Endothelial cell of umbilical vein (primary cell): ENCODE results near the gene ANKS1B. TPM values are rescaled to one million over a fixed set of nuclear protein-coding genes. Genes with fewer than 3 reads are reported as not detected.

ENCODE experiments used
- BruUV-seq: library from RNA; stranded (reverse); fragments of 400-500 nt; replicated peaks from 2 replicates; lab custom pipeline; 2021; lab: Mats Ljungman, UMichigan
- CTCF ChIA-PET: fragments of 300-600, 350-600 bp; sonication (Branson Sonifier 250); formaldehyde crosslinking; loops from one replicate; lab custom pipeline; 2021; ENCODE audit warnings: antibody characterized with exemption, inconsistent platforms; lab: Charles Lee
- POLR2A ChIA-PET: fragments of 300-600, 350-600 bp; sonication (Branson Sonifier 250); formaldehyde crosslinking; loops from one replicate; lab custom pipeline; 2021; ENCODE audit warnings: antibody characterized with exemption, inconsistent platforms; lab: Charles Lee
- DNase-seq: peaks from one replicate; pipeline ENCODE4 v3.0.0-alpha.2; 2011; ENCODE audit warnings: low read depth, low spot score
- FAIRE-seq: peaks from 2 replicates; lab custom pipeline; 2011; peaks lifted over from hg19 to GRCh38; lab: Jason Lieb, UNC
- H2AFZ ChIP-seq: 2 replicates; pipeline ENCODE4 v1.6.0; 2012; ENCODE audit warnings: low read depth, low read length, control low read depth, inconsistent platforms
- H3K27ac ChIP-seq: 2 replicates; pipeline ENCODE4 v1.5.1; 2011; ENCODE audit warnings: low read depth, mild to moderate bottlenecking, control low read depth, low read length, moderate library complexity; ENCODE audit not compliant: insufficient read depth
- H3K27me3 ChIP-seq, 2 experiments: 2 replicates each; pipeline versions ENCODE4 v1.6.0 to v1.6.1; 2011; ENCODE audit warnings: low read length in 2 of 2, mixed read lengths in 1 of 2; ENCODE audit not compliant: control insufficient read depth in 2 of 2, insufficient read depth in 2 of 2
- H3K36me3 ChIP-seq, 2 experiments: 2 replicates in 1 of 2; 3 replicates in 1 of 2; pipeline ENCODE4 v1.5.1; 2011; ENCODE audit warnings: low read length in 2 of 2, mild to moderate bottlenecking in 1 of 2, moderate library complexity in 1 of 2; ENCODE audit not compliant: control insufficient read depth in 2 of 2, insufficient read depth in 2 of 2; ENCODE audit errors: extremely low read depth in 1 of 2
- H3K4me1 ChIP-seq: 3 replicates; pipeline ENCODE4 v1.5.1; 2011; ENCODE audit warnings: mild to moderate bottlenecking, low read length; ENCODE audit not compliant: control insufficient read depth, insufficient read depth; ENCODE audit errors: extremely low read depth
- H3K4me2 ChIP-seq: 2 replicates; pipeline ENCODE4 v1.6.1; 2011; ENCODE audit warnings: low read length, control low read depth, mixed read lengths; ENCODE audit not compliant: insufficient read depth
- H3K4me3 ChIP-seq, 3 experiments: fragments of 200-600 bp in 1 of 3; sonication (generic), shearing (Covaris generic) in 1 of 3; replicated peaks in 1 of 3; 2 replicates each; pipeline ENCODE4 v1.5.1; 2011 to 2016; ENCODE audit warnings: control low read depth in 3 of 3, low read length in 3 of 3, mild to moderate bottlenecking in 2 of 3, inconsistent platforms in 1 of 3, low read depth in 1 of 3, moderate library complexity in 1 of 3; ENCODE audit not compliant: insufficient read depth in 1 of 3
- H3K79me2 ChIP-seq: 2 replicates; pipeline ENCODE4 v1.6.0; 2012; ENCODE audit warnings: low read length, inconsistent platforms; ENCODE audit not compliant: control insufficient read depth, insufficient read depth
- H3K9ac ChIP-seq: replicated peaks from 2 replicates; pipeline ENCODE3; 2011; ENCODE audit warnings: low read length, control low read depth; ENCODE audit not compliant: insufficient read depth; ENCODE audit errors: extremely low read depth
- H3K9me1 ChIP-seq: replicated peaks from 3 replicates; pipeline ENCODE4 v1.6.0; 2011; ENCODE audit warnings: mild to moderate bottlenecking, low read length; ENCODE audit not compliant: control insufficient read depth, insufficient read depth; ENCODE audit errors: extremely low read depth
- H3K9me3 ChIP-seq: replicated peaks from 2 replicates; pipeline ENCODE4 v1.5.1; 2012; ENCODE audit warnings: low read length, inconsistent platforms; ENCODE audit not compliant: control insufficient read depth, insufficient read depth
- H4K20me1 ChIP-seq: replicated peaks from 2 replicates; pipeline ENCODE3; 2011; ENCODE audit warnings: mild to moderate bottlenecking, low read length; ENCODE audit not compliant: control insufficient read depth, insufficient read depth; ENCODE audit errors: extremely low read depth
- CTCF ChIP-seq, 2 donors: IDR thresholded peaks; 1 replicate in 1 of 2; 2 replicates in 1 of 2; pipeline ENCODE4 v1.5.1; 2011; ENCODE audit warnings: low read length in 2 of 2, mild to moderate bottlenecking in 2 of 2, moderate library complexity in 2 of 2, control low read depth in 1 of 2, inconsistent platforms in 1 of 2, low read depth in 1 of 2; ENCODE audit not compliant: insufficient read depth in 1 of 2; ENCODE audit errors: extremely low read depth in 1 of 2
- EZH2 ChIP-seq: IDR thresholded peaks from 2 replicates; pipeline ENCODE4 v1.6.1; 2012; ENCODE audit warnings: borderline replicate concordance, low read depth, mild to moderate bottlenecking, moderate library complexity, low read length, inconsistent platforms; ENCODE audit not compliant: severe bottlenecking
- JUN ChIP-seq: IDR thresholded peaks from 2 replicates; pipeline ENCODE4 v1.6.1; 2011; ENCODE audit warnings: borderline replicate concordance, low read depth; ENCODE audit not compliant: insufficient read length, insufficient read depth
- MAX ChIP-seq: IDR thresholded peaks from 2 replicates; pipeline ENCODE4 v1.6.1; 2011; ENCODE audit not compliant: insufficient read depth, insufficient read length
- POLR2A ChIP-seq: IDR thresholded peaks from 2 replicates; pipeline ENCODE4 v1.6.1; 2012; ENCODE audit warnings: low read depth, mild to moderate bottlenecking, control low read depth, low read length
- dilution Hi-C: fragments of 300-500 bp; cut with MboI; formaldehyde crosslinking; loops from one replicate; pipeline ENCODE4 v1.15.0; 2019; ENCODE audit warnings: low sequenced_read_pairs; ENCODE audit not compliant: extremely low pct_ligation_motif_present
- intact Hi-C: fragments of 100-400 bp; cut with micrococcal nuclease; formaldehyde crosslinking; loops from one replicate; pipeline ENCODE4 v1.10.0; 2022
- polyA plus RNA-seq, 4 experiments: library from polyadenylated mRNA; depleted of rRNA in 3 of 4; stranded (reverse) in 3 of 4; unstranded in 1 of 4; fragments of >200 nt; gene quantifications; 2 replicates each; pipeline versions ENCODE4 v1.2.1 to v1.2.3, GENCODE V29; 2011 to 2012; ENCODE audit warnings: missing spikeins in 1 of 4
- total RNA-seq: library from RNA; stranded (reverse); gene quantifications from 2 replicates; pipeline ENCODE4 v1.2.3, GENCODE V29; 2021

ANKS1B gene
- total and polyA plus RNA-seq, 2 donors (not counting 3 experiments of a cell fraction or from before 2014, with no cell fraction given) = 0.15 to 0.38 TPM

- Histone ChIP-seq H3K4me1 (no peaks in the 10 kb centered on the region), H3K4me3 (no peak overlapping the region), H3K9me1 (peaks cover 2% of the 10 kb centered on the region), H4K20me1 (no peaks in the 10 kb centered on the region), H3K27ac (no peak overlapping the region), H2AFZ (no peak overlapping the region), H3K27me3 (peaks cover 32 to 48% of the 10 kb centered on the region in 2 experiments), H3K9me3 (no peaks in the 10 kb centered on the region), H3K9ac (no peak overlapping the region), H3K36me3 (no peaks in the 10 kb centered on the region), H3K4me2 (no peak overlapping the region), H3K79me2 (no peaks in the 10 kb centered on the region)
- no peak for FAIRE-seq
- intact Hi-C loops (no loop called here), dilution Hi-C loops (no loop called here)
- CTCF ChIA-PET = interaction anchor here (0.9 kb wide), 1 partner anchor 156 kb away, joined by 3 read pairs; no protein-coding TSS in a partner anchor
- DNase-seq = no peak
- POLR2A ChIA-PET = interaction anchor here (0.6 kb wide), 1 partner anchor 304 kb away, joined by 3 read pairs; no protein-coding TSS in a partner anchor
- BruUV-seq = no TSS peak
- TF ChIP-seq CTCF (IDR thresholded peaks at IDR 0.05; ENCODE audit: extremely low read depth in 1 of 2, insufficient read depth in 1 of 2, low read depth in 1 of 2, low read length in 2 of 2) (no peak), JUN (no peak), MAX (no peak)
Observed at GRCh38 chr12:98896938-98897337, 1087.8 kb downstream of the ANKS1B start.

GRCh38 chr12:98895086-98895651 is 1089.6 kb downstream of the ANKS1B start:
- no peak for TF ChIP-seq CTCF (IDR thresholded peaks at IDR 0.05; ENCODE audit: extremely low read depth in 1 of 2, insufficient read depth in 1 of 2, low read depth in 1 of 2, low read length in 2 of 2)
- TF ChIP-seq POLR2A = no peak
- peak; percentile 86 for TF ChIP-seq EZH2
- ChIA-PET CTCF (no interaction called here), POLR2A (no interaction called here)
- DNase-seq (no peak), FAIRE-seq (no peak)
- no peak overlapping the region for H3K4me2 ChIP-seq
- H3K27ac ChIP-seq = no peak overlapping the region
- H3K4me3 ChIP-seq = no peak overlapping the region
- H3K9ac ChIP-seq = no peak overlapping the region
- intact Hi-C loops (no loop called here), dilution Hi-C loops (no loop called here)
- no TSS peak for BruUV-seq
- H2AFZ ChIP-seq = no peak overlapping the region
- H3K4me1 ChIP-seq = no peaks in the 10 kb centered on the region
- no peaks in the 10 kb centered on the region for H4K20me1 ChIP-seq
- H3K27me3 ChIP-seq = peaks cover 34 to 52% of the 10 kb centered on the region in 2 experiments
- no peaks in the 10 kb centered on the region for H3K9me3 ChIP-seq
- no peaks in the 10 kb centered on the region for H3K36me3 ChIP-seq
- peaks cover 2% of the 10 kb centered on the region for H3K9me1 ChIP-seq
- H3K79me2 ChIP-seq = no peaks in the 10 kb centered on the region
